ENCODE results near the gene MRPL40.

DNA sequence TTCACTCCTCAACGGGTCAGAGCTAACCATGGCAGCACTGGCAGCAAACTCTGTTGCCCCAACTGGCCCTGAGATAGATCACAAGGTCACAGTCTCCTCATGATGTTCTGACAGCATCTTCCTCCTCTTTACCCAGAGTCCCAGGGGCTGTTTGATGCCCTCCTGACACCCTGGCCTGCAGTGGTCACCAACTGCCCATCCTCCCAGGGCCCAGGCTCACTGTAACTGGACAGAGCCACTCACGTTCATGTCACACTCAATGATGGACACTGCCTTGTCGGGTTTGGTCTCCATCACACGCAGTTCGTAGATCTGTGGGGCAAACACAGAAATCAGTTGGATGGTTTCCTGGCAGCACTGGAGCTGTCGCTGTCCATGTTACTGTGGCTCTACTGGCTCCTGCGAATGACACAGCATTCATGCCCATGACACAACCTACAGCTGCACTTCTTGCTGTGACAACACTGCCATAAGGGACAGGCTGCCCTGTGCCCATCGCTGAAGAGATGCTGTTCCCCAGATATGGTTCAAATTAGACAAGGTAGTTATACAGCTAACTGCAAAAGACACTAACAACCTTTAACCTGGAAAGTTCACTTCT is 25.6 kb downstream of the MRPL40 start:
- TF ChIP-seq TAF1 (IDR thresholded peaks at IDR 0.05; ENCODE audit: borderline replicate concordance, insufficient read depth, low read length) (no peak), POLR2AphosphoS5 (IDR thresholded peaks at IDR 0.05; ENCODE audit: low read depth, low read length) (no peak), REST (IDR thresholded peaks at IDR 0.05; ENCODE audit: insufficient read depth in 1 of 2, low read depth in 2 of 2, low read length in 2 of 2) (no peak), SIN3A (IDR thresholded peaks at IDR 0.05; ENCODE audit: borderline replicate concordance, insufficient read depth, low read length) (no peak)

All from PFSK-1 (cell line).